WI38 (cell line): ENCODE measurements around the gene MBP.

Experiments
- H3K4me3 ChIP-seq: 2 replicates; pipeline ENCODE4 v1.5.1; 2011; ENCODE audit warnings: low read depth, mild to moderate bottlenecking, control low read depth, low read length
- CTCF ChIP-seq: IDR thresholded peaks from 2 replicates; pipeline ENCODE4 v1.5.1; 2012; ENCODE audit warnings: low read depth, mild to moderate bottlenecking, control low read depth, low read length

Gene MBP

GRCh38 chr18:77059294-77059916, 73.2 kb downstream of the MBP start:
- TF ChIP-seq CTCF, result peak; percentile 55
- H3K4me3 ChIP-seq, result no peak overlapping the region

GRCh38 chr18:77058290-77058835, 74.2 kb downstream of the MBP start:
- no peak overlapping the region for H3K4me3 ChIP-seq
- TF ChIP-seq CTCF, result no peak

- no peak for TF ChIP-seq CTCF
- no peak overlapping the region for H3K4me3 ChIP-seq
These were observed 75.6 kb downstream of the MBP start for GRCh38 chr18:77057006-77057395.

GRCh38 chr18:77056344-77057005, 76.1 kb downstream of the MBP start:
- no peak for TF ChIP-seq CTCF
- no peak overlapping the region for H3K4me3 ChIP-seq

GRCh38 chr18:77055429-77056300, 76.9 kb downstream of the MBP start:
- no peak overlapping the region for H3K4me3 ChIP-seq
- no peak for TF ChIP-seq CTCF

GRCh38 chr18:77054606-77055428, 77.8 kb downstream of the MBP start:
- 0 out of 2 replicates have a peak overlapping the region, but pooled peaks have one; percentile 8 for H3K4me3 ChIP-seq
- TF ChIP-seq CTCF, result peak; percentile 72
